HG02678 (cell line): Measurements from ENCODE around the gene TBC1D28.
"Not testable (repeated sequence)": the region's sequence is repeated elsewhere in the genome, so short reads cannot be mapped to it uniquely, and the experiment has no call there.

Source experiments
- ATAC-seq: cut with Tn5 transposase; IDR thresholded peaks from one replicate; pipeline ENCODE4 v1.9.1; 2021; ENCODE audit warnings: mild to moderate bottlenecking, moderate library complexity; ENCODE audit not compliant: unreplicated experiment

The TBC1D28 gene

GRCh38 chr17:18644291-18644690 is at the start of gene TBC1D28:
Gene TBC1D28 (minus strand): TSS chr17:18644391. CDS start chr17:18641352, 3,039 bp downstream.
- not testable (repeated sequence) for ATAC-seq

GRCh38 chr17:18682668-18683067 is 38.5 kb upstream of the TBC1D28 start:
- peak; percentile 9 for ATAC-seq

GRCh38 chr17:18681767-18682571 is 37.8 kb upstream of the TBC1D28 start, which contains the start of gene FOXO3B:
Gene FOXO3B (minus strand): TSS chr17:18682314. CDS start chr17:18681651, 663 bp downstream.
- peak; percentile 95 for ATAC-seq

GRCh38 chr17:18677381-18677780 is 33.2 kb upstream of the TBC1D28 start:
- ATAC-seq, result not testable (repeated sequence)

GRCh38 chr17:18676928-18677327 is 32.7 kb upstream of the TBC1D28 start:
- not testable (repeated sequence) for ATAC-seq

GRCh38 chr17:18672395-18673227 is 28.4 kb upstream of the TBC1D28 start:
- not testable (repeated sequence) for ATAC-seq

GRCh38 chr17:18668625-18669024 is 24.4 kb upstream of the TBC1D28 start:
- not testable (repeated sequence) for ATAC-seq

- not testable (repeated sequence) for ATAC-seq
Measured at GRCh38 chr17:18667535-18667934, 23.3 kb upstream of the TBC1D28 start.

- ATAC-seq, result not testable (repeated sequence)
Measured at GRCh38 chr17:18666326-18666725, 22.1 kb upstream of the TBC1D28 start.

- not testable (repeated sequence) for ATAC-seq
Measured at GRCh38 chr17:18661924-18662624, 17.9 kb upstream of the TBC1D28 start.

- ATAC-seq, result not testable (repeated sequence)
Measured at GRCh38 chr17:18650094-18650493, 5.9 kb upstream of the TBC1D28 start.

GRCh38 chr17:18643124-18643523 is 1.1 kb downstream of the TBC1D28 start:
- ATAC-seq, result not testable (repeated sequence)

GRCh38 chr17:18638357-18638756 is 5.8 kb downstream of the TBC1D28 start:
- ATAC-seq, result not testable (repeated sequence)

GRCh38 chr17:18636237-18636636 is 8.0 kb downstream of the TBC1D28 start:
- not testable (repeated sequence) for ATAC-seq

- not testable (repeated sequence) for ATAC-seq
Measured at GRCh38 chr17:18635773-18636172, 8.4 kb downstream of the TBC1D28 start.

- ATAC-seq, result not testable (repeated sequence)
Measured at GRCh38 chr17:18634550-18635263, 9.5 kb downstream of the TBC1D28 start.

- ATAC-seq, result no peak
Measured at GRCh38 chr17:18626152-18626870, 17.9 kb downstream of the TBC1D28 start.

- ATAC-seq, result peak; percentile 80
Measured at GRCh38 chr17:18625509-18626104, 18.6 kb downstream of the TBC1D28 start.

- peak; percentile 8 for ATAC-seq
Measured at GRCh38 chr17:18624862-18625501, 19.2 kb downstream of the TBC1D28 start.
